MM.1S (cell line): ENCODE data around the gene ADRA2B.

Experiments used
- DNase-seq: peaks from one replicate; pipeline ENCODE4 v3.0.0-alpha.2; 2015
- H2AFZ ChIP-seq: fragments of 300-600 bp; sonication (generic); 2 replicates; pipeline ENCODE4 v1.6.0; 2016; ENCODE audit warnings: antibody characterized with exemption, low read length
- H3F3A ChIP-seq: fragments of 300-600 bp; sonication (generic); 2 replicates; pipeline ENCODE4 v1.6.1; 2016; ENCODE audit warnings: mild to moderate bottlenecking, antibody characterized with exemption, low read length, moderate library complexity, mixed read lengths; ENCODE audit not compliant: insufficient read depth
- H3K27ac ChIP-seq: fragments of 300-600 bp; sonication (generic); 2 replicates; pipeline ENCODE4 v1.5.1; 2016; ENCODE audit warnings: mild to moderate bottlenecking, low read length
- H3K27me3 ChIP-seq: fragments of 300-600 bp; sonication (generic); replicated peaks from 2 replicates; pipeline ENCODE4 v1.6.0; 2016; ENCODE audit warnings: low read length; ENCODE audit not compliant: insufficient read depth
- H3K36me3 ChIP-seq: fragments of 300-600 bp; sonication (generic); replicated peaks from 2 replicates; pipeline ENCODE4 v1.6.1; 2016; ENCODE audit warnings: mild to moderate bottlenecking, low read length, mixed read lengths; ENCODE audit not compliant: insufficient read depth
- H3K4me1 ChIP-seq: fragments of 300-600 bp; sonication (generic); 2 replicates; pipeline ENCODE4 v1.6.1; 2016; ENCODE audit warnings: low read length, mixed read lengths
- H3K4me2 ChIP-seq: fragments of 300-600 bp; sonication (generic); 2 replicates; pipeline ENCODE4 v1.6.0; 2016; ENCODE audit warnings: low read depth, low read length
- H3K4me3 ChIP-seq: fragments of 300-600 bp; sonication (generic); 2 replicates; pipeline ENCODE4 v1.5.1; 2016; ENCODE audit warnings: low read length, mixed read lengths
- H3K79me2 ChIP-seq: fragments of 300-600 bp; sonication (generic); 2 replicates; pipeline ENCODE4 v1.6.1; 2016; ENCODE audit warnings: mixed run types, low read length, mixed read lengths
- H3K9ac ChIP-seq: fragments of 300-600 bp; sonication (generic); 2 replicates; pipeline ENCODE4 v1.6.1; 2016; ENCODE audit warnings: low read length, mixed read lengths
- H3K9me2 ChIP-seq: fragments of 300-600 bp; sonication (generic); replicated peaks from 2 replicates; pipeline ENCODE4 v1.6.1; 2016; ENCODE audit warnings: mild to moderate bottlenecking, low read length, mixed read lengths; ENCODE audit not compliant: insufficient read depth
- H3K9me3 ChIP-seq: fragments of 300-600 bp; sonication (generic); replicated peaks from 2 replicates; pipeline ENCODE4 v1.6.1; 2016; ENCODE audit warnings: mild to moderate bottlenecking, low read length, mixed read lengths; ENCODE audit not compliant: insufficient read depth
- H4K20me1 ChIP-seq: fragments of 300-600 bp; sonication (generic); 2 replicates; pipeline ENCODE4 v1.6.1; 2016; ENCODE audit warnings: mild to moderate bottlenecking, low read length, moderate library complexity, mixed read lengths; ENCODE audit not compliant: insufficient read depth
- CTCF ChIP-seq: fragments of 300-600 bp; sonication (generic); IDR thresholded peaks from 2 replicates; pipeline ENCODE4 v1.5.1; 2016; ENCODE audit warnings: antibody characterized with exemption, low read length, mixed read lengths
- EZH2 ChIP-seq: fragments of 300-600 bp; sonication (generic); optimal IDR thresholded peaks from 2 replicates; pipeline ENCODE3; 2017; ENCODE audit warnings: low read depth, mild to moderate bottlenecking, antibody characterized with exemption, low read length, mixed read lengths
- EZH2phosphoT487 ChIP-seq: fragments of 300-600 bp; sonication (generic); IDR thresholded peaks from 2 replicates; pipeline ENCODE4 v1.6.1; 2018; ENCODE audit warnings: antibody characterized with exemption, low read length

ADRA2B gene

DNA sequence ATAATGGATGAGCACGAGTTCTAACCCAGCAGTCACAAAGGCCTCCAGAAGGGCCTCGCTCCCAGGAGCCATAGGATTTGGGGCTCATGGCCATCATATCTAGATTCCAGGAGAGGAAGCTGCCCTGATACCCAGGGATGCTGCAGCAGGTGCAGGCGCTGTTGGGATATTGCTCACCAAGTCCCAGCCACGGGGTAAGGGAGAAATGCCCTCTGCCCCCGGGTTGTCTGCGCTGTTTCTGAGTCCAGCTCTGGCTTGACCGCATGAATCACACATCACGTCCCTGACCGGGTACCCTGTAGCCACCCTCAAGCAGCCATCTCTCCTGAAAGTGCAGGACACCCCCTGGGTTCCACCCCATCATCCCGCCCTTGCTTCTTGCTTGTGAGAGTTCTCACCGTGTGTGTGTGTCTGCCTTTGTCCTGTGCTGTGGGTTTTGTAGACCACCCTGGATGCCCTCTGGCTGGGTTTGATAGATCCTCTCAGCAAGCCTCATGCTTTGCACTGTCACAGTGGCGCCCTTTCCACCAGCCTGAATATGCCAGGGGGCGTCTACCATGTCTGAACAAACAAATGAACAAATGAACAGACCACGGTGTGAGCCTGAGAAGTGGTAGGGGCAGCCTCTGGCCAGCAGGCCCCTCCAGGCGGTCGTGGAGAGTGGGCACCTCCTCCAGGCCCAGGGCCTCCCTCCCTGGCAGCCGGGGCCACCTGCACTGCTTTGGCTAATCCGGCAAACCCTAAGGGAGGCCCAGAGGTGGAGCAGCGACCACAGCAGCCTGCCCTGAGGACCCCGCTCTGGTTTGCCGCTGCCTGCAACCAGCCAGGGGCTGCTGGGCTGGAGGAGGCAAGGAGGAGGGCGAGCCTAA lies 32.1 kb downstream of the ADRA2B start:
- Histone ChIP-seq H3K9me3 (no peaks in the 10 kb centered on the region), H3K9me2 (no peaks in the 10 kb centered on the region), H3K4me2 (no peak overlapping the region), H3K27ac (no peak overlapping the region), H3K27me3 (no peaks in the 10 kb centered on the region), H3K4me1 (no peaks in the 10 kb centered on the region), H3K79me2 (no peaks in the 10 kb centered on the region), H3K9ac (no peak overlapping the region), H3K36me3 (no peaks in the 10 kb centered on the region), H3F3A (no peaks in the 10 kb centered on the region), H3K4me3 (no peak overlapping the region), H2AFZ (no peak overlapping the region), H4K20me1 (no peaks in the 10 kb centered on the region)
- TF ChIP-seq EZH2phosphoT487 (no peak), EZH2 (no peak), CTCF (no peak)
- DNase-seq = no peak

DNA sequence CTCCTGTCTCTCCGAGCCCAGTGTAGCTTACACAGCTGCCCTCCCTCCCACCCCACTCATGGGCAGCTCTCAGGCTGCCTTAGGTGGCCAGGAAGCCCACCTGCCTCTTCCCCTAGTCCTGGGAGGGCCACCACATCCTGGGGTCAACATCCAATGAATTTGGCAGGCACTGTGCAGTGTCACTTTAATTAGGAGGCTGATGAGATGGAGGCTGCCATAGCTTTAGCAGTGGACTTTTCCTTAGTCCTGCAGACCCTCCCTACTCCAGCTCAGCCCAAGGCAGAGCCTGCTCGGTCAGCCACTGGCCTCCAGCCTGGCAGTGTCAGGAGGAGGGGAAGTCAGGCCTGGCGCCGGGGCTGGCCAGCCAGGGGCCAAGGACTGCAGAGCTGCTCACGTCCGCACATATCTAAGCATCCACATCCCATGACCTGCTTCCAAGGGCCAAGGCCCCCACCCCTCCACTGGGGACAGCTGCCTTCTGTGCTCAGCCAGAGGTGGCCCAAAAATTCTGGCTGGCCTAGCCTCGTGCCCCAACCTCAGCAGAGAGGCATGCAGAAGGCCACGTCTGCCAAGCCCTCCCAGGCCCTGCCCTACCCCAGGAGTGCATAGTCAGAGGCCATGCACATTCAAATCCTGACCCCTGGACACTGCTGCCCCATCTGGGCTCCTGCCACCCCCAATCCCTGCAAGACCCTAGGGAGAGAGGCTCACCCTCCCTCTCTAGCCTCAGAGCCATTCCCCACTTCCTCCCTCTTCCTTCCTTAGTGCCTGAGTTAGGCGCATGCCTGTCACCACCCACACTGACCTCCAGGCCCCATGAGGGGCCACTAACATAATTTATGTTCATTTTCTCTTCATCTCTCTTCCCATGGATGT lies 33.1 kb downstream of the ADRA2B start:
- H4K20me1 ChIP-seq = no peaks in the 10 kb centered on the region
- no peaks in the 10 kb centered on the region for H3K27me3 ChIP-seq
- H3K9me2 ChIP-seq = no peaks in the 10 kb centered on the region
- no peaks in the 10 kb centered on the region for H3K79me2 ChIP-seq
- H3F3A ChIP-seq = no peaks in the 10 kb centered on the region
- H3K9me3 ChIP-seq = no peaks in the 10 kb centered on the region
- H3K4me1 ChIP-seq = no peaks in the 10 kb centered on the region
- no peak overlapping the region for H3K27ac ChIP-seq
- TF ChIP-seq EZH2phosphoT487 = no peak
- TF ChIP-seq EZH2 = no peak
- TF ChIP-seq CTCF = no peak
- no peak overlapping the region for H3K4me2 ChIP-seq
- DNase-seq = no peak
- H3K9ac ChIP-seq = no peak overlapping the region
- H2AFZ ChIP-seq = no peak overlapping the region
- H3K36me3 ChIP-seq = no peaks in the 10 kb centered on the region
- no peak overlapping the region for H3K4me3 ChIP-seq

DNA sequence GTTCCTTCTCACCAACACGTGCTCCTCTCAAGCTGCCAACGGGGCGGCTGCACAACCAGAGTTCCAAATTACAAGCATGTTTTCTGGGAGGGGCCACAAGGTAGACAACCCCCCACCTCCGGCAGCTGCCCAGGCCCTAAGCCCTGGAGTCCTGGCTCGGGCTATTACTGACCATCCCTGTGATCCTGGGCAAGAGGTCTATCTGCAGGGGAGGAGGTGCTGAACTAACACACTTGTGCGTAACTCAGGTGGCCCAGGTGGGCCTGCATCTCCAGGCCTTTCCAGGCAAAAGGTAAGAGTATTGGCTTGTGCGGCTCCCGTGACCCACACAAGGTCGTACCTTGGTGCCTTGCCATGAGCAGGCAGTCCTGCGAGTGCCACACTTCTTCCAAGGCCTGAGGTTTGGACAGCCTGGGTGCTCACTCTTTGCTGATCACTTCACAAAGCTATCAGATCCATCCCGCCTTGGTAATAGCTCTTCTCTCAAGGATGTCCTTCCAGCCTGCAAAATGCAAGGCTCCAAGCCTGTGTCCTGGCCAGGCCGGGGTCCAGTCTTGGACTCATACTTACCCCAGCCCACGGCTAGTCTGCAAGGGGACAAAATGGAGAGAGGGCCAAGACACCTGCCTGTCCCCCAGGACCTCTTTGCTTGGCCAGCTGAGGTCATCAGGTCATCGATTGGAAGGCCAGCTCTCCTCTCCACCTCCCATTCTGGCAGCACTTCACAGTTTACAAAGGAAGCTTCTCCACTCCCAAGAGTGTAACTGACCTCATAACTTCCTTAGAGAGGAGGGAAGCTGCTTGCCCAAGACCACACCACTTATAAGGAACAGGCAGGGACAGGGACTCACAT lies 33.9 kb downstream of the ADRA2B start:
- no peak for TF ChIP-seq EZH2phosphoT487
- no peak for TF ChIP-seq EZH2
- TF ChIP-seq CTCF = no peak
- DNase-seq = no peak
- H3K4me3 ChIP-seq = no peak overlapping the region
- H3K9me3 ChIP-seq = no peaks in the 10 kb centered on the region
- H2AFZ ChIP-seq = no peak overlapping the region
- no peaks in the 10 kb centered on the region for H3K9me2 ChIP-seq
- no peaks in the 10 kb centered on the region for H3K27me3 ChIP-seq
- no peak overlapping the region for H3K27ac ChIP-seq
- no peaks in the 10 kb centered on the region for H3K79me2 ChIP-seq
- no peaks in the 10 kb centered on the region for H3K4me1 ChIP-seq
- H3K9ac ChIP-seq = no peak overlapping the region
- no peaks in the 10 kb centered on the region for H3F3A ChIP-seq
- no peaks in the 10 kb centered on the region for H3K36me3 ChIP-seq
- H3K4me2 ChIP-seq = no peak overlapping the region
- H4K20me1 ChIP-seq = no peaks in the 10 kb centered on the region
